PC-9 (cell line): Measurements from ENCODE around the gene VDAC2. TPM values are rescaled to one million over a fixed set of nuclear protein-coding genes. Genes with fewer than 3 reads are reported as not detected.

Experiments used
- BruUV-seq: library from RNA; stranded (reverse); fragments of 400-500 nt; replicated peaks from 2 replicates; lab custom pipeline; 2021; lab: Mats Ljungman, UMichigan
- CTCF ChIA-PET: fragments of 300-600 bp; sonication (Branson Sonifier 250); formaldehyde crosslinking; loops from one replicate; lab custom pipeline; 2022; ENCODE audit warnings: antibody characterized with exemption; lab: Charles Lee
- POLR2A ChIA-PET: fragments of 300-600 bp; sonication (Branson Sonifier 250); formaldehyde crosslinking; loops from one replicate; lab custom pipeline; 2022; ENCODE audit warnings: antibody characterized with exemption; ENCODE audit not compliant: unreplicated experiment; lab: Charles Lee
- DNase-seq, 2 experiments: peaks; one replicate each; pipeline versions ENCODE4 v3.0.0 to v3.0.0-alpha.2; 2015 to 2022; ENCODE audit warnings: mixed read lengths in 1 of 2
- H2AFZ ChIP-seq: fragments of 200-600 bp; sonication (generic); 2 replicates; pipeline ENCODE4 v1.8.1; 2017; ENCODE audit warnings: antibody characterized with exemption
- H3F3A ChIP-seq: fragments of 200-600 bp; sonication (generic); 2 replicates; pipeline ENCODE4 v1.8.1; 2017; ENCODE audit warnings: antibody characterized with exemption, mild to moderate bottlenecking, low read depth; ENCODE audit not compliant: insufficient read depth
- H3K27ac ChIP-seq: fragments of 200-600 bp; sonication (generic); 2 replicates; pipeline ENCODE4 v1.6.1; 2016; ENCODE audit warnings: mixed run types
- H3K27me3 ChIP-seq: fragments of 200-600 bp; sonication (generic); 2 replicates; pipeline ENCODE4 v1.6.1; 2016; ENCODE audit warnings: low read depth, mixed run types; ENCODE audit not compliant: insufficient read depth
- H3K36me3 ChIP-seq: fragments of 200-600 bp; sonication (generic); 2 replicates; pipeline ENCODE4 v1.6.1; 2016; ENCODE audit warnings: low read depth, mixed run types
- H3K4me1 ChIP-seq: fragments of 200-600 bp; sonication (generic); replicated peaks from 2 replicates; pipeline ENCODE4 v1.6.1; 2016; ENCODE audit warnings: mixed run types; ENCODE audit not compliant: insufficient read depth
- H3K4me2 ChIP-seq: fragments of 200-600 bp; sonication (generic); 2 replicates; pipeline ENCODE4 v1.6.1; 2017; ENCODE audit warnings: mixed run types
- H3K4me3 ChIP-seq: fragments of 200-600 bp; sonication (generic); 2 replicates; pipeline ENCODE4 v1.6.1; 2016; ENCODE audit warnings: mixed run types
- H3K79me2 ChIP-seq: fragments of 200-600 bp; sonication (generic); 2 replicates; pipeline ENCODE4 v1.6.1; 2017; ENCODE audit warnings: low read depth, mixed run types
- H3K9me2 ChIP-seq: fragments of 200-600 bp; sonication (generic); 2 replicates; pipeline ENCODE4 v1.8.1; 2017; ENCODE audit warnings: mild to moderate bottlenecking; ENCODE audit not compliant: insufficient read depth
- H3K9me3 ChIP-seq: fragments of 200-600 bp; sonication (generic); 2 replicates; pipeline ENCODE4 v1.8.1; 2016; ENCODE audit warnings: low read depth; ENCODE audit not compliant: insufficient read depth
- H4K20me1 ChIP-seq: fragments of 200-600 bp; sonication (generic); 2 replicates; pipeline ENCODE4 v1.8.1; 2017; ENCODE audit not compliant: insufficient read depth
- EZH2 ChIP-seq: fragments of 200-600 bp; sonication (generic); IDR thresholded peaks from 2 replicates; pipeline ENCODE4 v1.8.0; 2017; ENCODE audit warnings: antibody characterized with exemption, low read depth
- intact Hi-C: fragments of 100-400 bp; cut with micrococcal nuclease; formaldehyde crosslinking; loops from one replicate; pipeline ENCODE4 v1.10.0; 2022; ENCODE audit not compliant: unreplicated experiment
- total RNA-seq: library from RNA; stranded (reverse); gene quantifications from 2 replicates; pipeline ENCODE4 v1.2.3, GENCODE V29; 2021
- TF ChIP-seq, protein P1 (sequence below): fragments of 200-600 bp; sonication (generic); conservative IDR thresholded peaks from 2 replicates; pipeline ENCODE4 v1.6.1; 2017; ENCODE audit warnings: mixed run types, antibody characterized with exemption, mild to moderate bottlenecking, moderate library complexity

Gene VDAC2
- total RNA-seq, 1 experiment from 2014 or later = 243 TPM

DNA sequence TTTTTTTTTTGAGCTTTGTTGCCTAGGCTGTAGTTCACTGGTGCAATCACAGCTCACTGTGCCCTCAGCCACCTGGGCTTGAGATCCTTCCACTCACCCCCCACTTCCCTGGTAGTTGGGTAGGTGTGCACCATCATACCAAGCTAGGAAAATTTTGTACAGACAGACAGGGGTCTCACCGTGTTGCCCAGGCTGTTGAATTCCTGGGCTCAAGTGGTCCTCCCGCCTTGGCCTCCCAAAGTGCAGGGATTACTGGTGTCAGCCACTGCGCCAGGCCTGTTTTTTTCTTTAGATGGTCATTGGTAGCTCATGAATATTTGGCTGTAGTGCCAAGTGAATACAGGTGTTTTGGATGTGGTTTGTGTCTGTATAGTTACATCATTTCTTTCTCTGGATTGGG, 17.7 kb downstream of the VDAC2 start:
- H3K9me3 ChIP-seq = no peaks in the 10 kb centered on the region
- peak overlapping the region; percentile 49 for H3K27ac ChIP-seq
- no peaks in the 10 kb centered on the region for H3K27me3 ChIP-seq
- CTCF ChIA-PET = interaction anchor here (0.6 kb wide), 2 partner anchors 23 to 40 kb away, joined by 3 to 4 read pairs; no protein-coding TSS in a partner anchor
- no peaks in the 10 kb centered on the region for H3K9me2 ChIP-seq
- peaks cover 88% of the 10 kb centered on the region for H3K79me2 ChIP-seq
- H3K4me1 ChIP-seq = peaks cover 56% of the 10 kb centered on the region
- DNase-seq = no peak
- no peak overlapping the region for H3K4me3 ChIP-seq
- no peak overlapping the region for H2AFZ ChIP-seq
- peaks cover 49% of the 10 kb centered on the region for H4K20me1 ChIP-seq
- intact Hi-C loops = no loop called here
- no peak overlapping the region for H3K4me2 ChIP-seq
- H3F3A ChIP-seq = peaks cover 94% of the 10 kb centered on the region
- BruUV-seq = no TSS peak
- H3K36me3 ChIP-seq = peaks cover 59% of the 10 kb centered on the region
- no peak for TF ChIP-seq EZH2
- TF ChIP-seq, protein P1, sequence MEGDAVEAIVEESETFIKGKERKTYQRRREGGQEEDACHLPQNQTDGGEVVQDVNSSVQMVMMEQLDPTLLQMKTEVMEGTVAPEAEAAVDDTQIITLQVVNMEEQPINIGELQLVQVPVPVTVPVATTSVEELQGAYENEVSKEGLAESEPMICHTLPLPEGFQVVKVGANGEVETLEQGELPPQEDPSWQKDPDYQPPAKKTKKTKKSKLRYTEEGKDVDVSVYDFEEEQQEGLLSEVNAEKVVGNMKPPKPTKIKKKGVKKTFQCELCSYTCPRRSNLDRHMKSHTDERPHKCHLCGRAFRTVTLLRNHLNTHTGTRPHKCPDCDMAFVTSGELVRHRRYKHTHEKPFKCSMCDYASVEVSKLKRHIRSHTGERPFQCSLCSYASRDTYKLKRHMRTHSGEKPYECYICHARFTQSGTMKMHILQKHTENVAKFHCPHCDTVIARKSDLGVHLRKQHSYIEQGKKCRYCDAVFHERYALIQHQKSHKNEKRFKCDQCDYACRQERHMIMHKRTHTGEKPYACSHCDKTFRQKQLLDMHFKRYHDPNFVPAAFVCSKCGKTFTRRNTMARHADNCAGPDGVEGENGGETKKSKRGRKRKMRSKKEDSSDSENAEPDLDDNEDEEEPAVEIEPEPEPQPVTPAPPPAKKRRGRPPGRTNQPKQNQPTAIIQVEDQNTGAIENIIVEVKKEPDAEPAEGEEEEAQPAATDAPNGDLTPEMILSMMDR = no peak
- POLR2A ChIA-PET = interaction anchor here (0.6 kb wide), 1 partner anchor 15 kb away, joined by 3 read pairs; no protein-coding TSS in a partner anchor

DNA sequence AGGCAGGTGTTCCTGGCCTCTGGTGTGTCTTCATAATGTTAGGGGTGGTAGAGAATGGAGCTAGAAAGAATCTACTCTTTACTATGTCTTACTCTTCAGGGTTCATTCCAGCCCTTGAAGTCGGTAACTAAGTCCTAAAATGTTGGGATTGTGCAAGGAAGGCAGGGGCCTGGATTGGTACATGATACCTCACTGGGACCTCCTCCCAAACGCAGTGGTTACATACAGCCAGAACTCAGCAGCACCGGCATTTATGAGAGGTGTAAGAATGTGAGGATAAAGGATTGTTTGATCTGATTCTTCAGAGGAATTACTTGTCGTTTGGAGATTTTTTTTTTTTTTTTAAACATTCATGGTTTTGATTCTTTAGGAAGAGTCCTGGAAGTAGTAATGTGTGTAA, 18.2 kb downstream of the VDAC2 start:
- peaks cover 54% of the 10 kb centered on the region for H3K36me3 ChIP-seq
- intact Hi-C loops = no loop called here
- no peak overlapping the region for H3K4me3 ChIP-seq
- peaks cover 49% of the 10 kb centered on the region for H4K20me1 ChIP-seq
- DNase-seq = no peak
- ChIA-PET POLR2A (no interaction called here), CTCF (interaction anchor here (0.6 kb wide), 1 partner anchor 24 kb away, joined by 3 read pairs; no protein-coding TSS in a partner anchor)
- H3K4me2 ChIP-seq = no peak overlapping the region
- no peak overlapping the region for H2AFZ ChIP-seq
- peaks cover 88% of the 10 kb centered on the region for H3K79me2 ChIP-seq
- no peaks in the 10 kb centered on the region for H3K9me3 ChIP-seq
- H3K9me2 ChIP-seq = no peaks in the 10 kb centered on the region
- H3K27ac ChIP-seq = peak overlapping the region; percentile 49
- no TSS peak for BruUV-seq
- TF ChIP-seq, protein P1 = no peak
- no peak for TF ChIP-seq EZH2
- H3K27me3 ChIP-seq = no peaks in the 10 kb centered on the region
- peaks cover 56% of the 10 kb centered on the region for H3K4me1 ChIP-seq
- H3F3A ChIP-seq = peaks cover 94% of the 10 kb centered on the region

DNA sequence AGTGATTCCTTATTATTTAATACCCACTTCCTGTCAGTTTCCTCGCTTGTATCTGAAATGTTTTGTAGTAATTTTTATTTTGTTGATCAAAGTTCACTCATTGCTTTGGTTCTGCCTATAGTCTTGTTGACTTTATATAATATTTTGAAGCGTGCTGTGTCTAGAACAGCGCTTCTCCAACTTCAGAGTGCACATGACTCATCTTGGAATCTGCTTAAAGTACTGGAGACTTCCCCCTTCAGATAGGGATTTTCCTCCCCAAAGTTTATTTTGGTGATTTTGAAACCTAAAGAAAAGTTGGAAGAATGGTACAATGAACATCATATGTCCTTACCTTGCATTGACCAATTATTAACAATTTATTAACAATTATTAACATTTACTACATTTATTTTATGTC, 19.4 kb downstream of the VDAC2 start:
- Histone ChIP-seq H3F3A (peaks cover 91% of the 10 kb centered on the region), H3K4me2 (no peak overlapping the region), H3K4me1 (peaks cover 46% of the 10 kb centered on the region), H3K27me3 (no peaks in the 10 kb centered on the region), H4K20me1 (peaks cover 43% of the 10 kb centered on the region), H3K9me3 (no peaks in the 10 kb centered on the region), H3K4me3 (no peak overlapping the region), H3K79me2 (peaks cover 80% of the 10 kb centered on the region), H3K27ac (peak overlapping the region; percentile 49), H3K9me2 (no peaks in the 10 kb centered on the region), H3K36me3 (peaks cover 51% of the 10 kb centered on the region), H2AFZ (no peak overlapping the region)
- intact Hi-C loops = loop anchor here (1.0 to 10.0 kb wide), 5 partner anchors 19 to 1345 kb away; partner anchors contain the start of gene KAT6B
- CTCF ChIA-PET = interaction anchor here (0.6 to 4.0 kb wide), 6 partner anchors 10 to 166 kb away, joined by 3 to 25 read pairs (median 4); no protein-coding TSS in a partner anchor
- POLR2A ChIA-PET = interaction anchor here (0.7 to 1.0 kb wide), 3 partner anchors 18 to 92 kb away, joined by 3 to 5 read pairs (median 5); partner anchors contain the start of gene VDAC2
- DNase-seq = no peak
- TF ChIP-seq, protein P1 = no peak
- no peak for TF ChIP-seq EZH2
- BruUV-seq = no TSS peak
